BJ (cell line): ENCODE measurements around the gene FBXO11. TPM values are rescaled to one million over a fixed set of nuclear protein-coding genes. Genes with fewer than 3 reads are reported as not detected.
A peak's percentile ranks its signal among the peaks of the same experiment; 100 is the strongest.
"Not testable (repeated sequence)": the region's sequence is repeated elsewhere in the genome, so short reads cannot be mapped to it uniquely, and the experiment has no call there.

Source experiments
- CTCF ChIA-PET: fragments of 350-600 bp; formaldehyde crosslinking; extraction: SDS; loops from one replicate; lab custom pipeline; 2021; ENCODE audit warnings: antibody characterized with exemption, inconsistent platforms; lab: Yijun Ruan, JAX
- POLR2A ChIA-PET: fragments of 300-600 bp; sonication (Branson Sonifier 250); formaldehyde crosslinking; extraction: SDS; loops from one replicate; lab custom pipeline; 2021; ENCODE audit warnings: antibody characterized with exemption; lab: Charles Lee
- DNase-seq: peaks from one replicate; pipeline ENCODE4 v3.0.0-alpha.2; 2011; ENCODE audit warnings: low read depth
- H3K27me3 ChIP-seq: 2 replicates; pipeline ENCODE4 v1.6.0; 2011; ENCODE audit warnings: low read length; ENCODE audit not compliant: control insufficient read depth, insufficient read depth
- H3K36me3 ChIP-seq: 2 replicates; pipeline ENCODE4 v1.5.1; 2011; ENCODE audit warnings: low read length; ENCODE audit not compliant: control insufficient read depth, insufficient read depth
- H3K4me3 ChIP-seq: 2 replicates; pipeline ENCODE4 v1.5.1; 2011; ENCODE audit warnings: low read depth, mild to moderate bottlenecking, control low read depth, low read length
- polyA plus RNA-seq: library from polyadenylated mRNA; depleted of rRNA; stranded (reverse); fragments of >200 nt; gene quantifications from 2 replicates; pipeline ENCODE4 v1.2.3, GENCODE V29; 2011
- TF ChIP-seq, protein P1 (sequence below): IDR thresholded peaks from 2 replicates; pipeline ENCODE4 v1.5.1; 2011; ENCODE audit warnings: low read depth, mild to moderate bottlenecking, control low read depth, inconsistent platforms, low read length, moderate library complexity; ENCODE audit not compliant: insufficient read depth

Gene FBXO11
- polyA plus RNA-seq, 1 experiment, result 21.5 TPM

DNA sequence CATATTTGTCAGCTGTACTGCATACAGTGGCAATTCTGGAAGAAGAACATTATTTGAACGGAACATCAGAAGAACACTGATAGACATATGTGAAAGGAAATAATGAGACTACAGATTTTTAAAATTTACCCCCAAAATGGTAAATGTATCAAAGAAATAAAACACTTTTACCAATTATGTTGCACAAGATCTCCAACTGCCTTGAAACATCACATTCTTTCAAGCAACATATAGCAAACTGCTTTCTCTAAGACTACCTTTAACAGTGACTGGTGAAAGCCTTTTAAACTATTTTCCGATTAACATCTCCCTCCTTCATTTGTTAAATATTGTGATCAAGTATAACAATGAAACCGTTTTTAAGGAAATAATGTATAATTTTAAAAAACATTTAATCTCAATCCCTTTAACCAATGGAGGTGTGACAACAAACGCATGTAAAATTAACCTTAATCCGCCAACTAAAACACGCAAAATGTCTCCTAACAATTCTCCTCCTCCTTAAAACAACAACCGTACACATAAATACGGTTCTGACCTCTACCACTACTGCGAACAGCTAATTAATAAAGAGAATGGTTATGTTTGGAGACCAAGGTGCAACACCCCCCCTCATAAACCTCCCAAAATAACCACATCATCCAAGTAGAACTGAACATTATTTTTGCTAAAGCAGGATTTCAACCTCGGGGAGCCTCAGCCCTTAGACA is 2.4 kb downstream of the FBXO11 start:
- Histone ChIP-seq H3K4me3 (peak overlapping the region; percentile 95), H3K27me3 (no peaks in the 10 kb centered on the region), H3K36me3 (no peaks in the 10 kb centered on the region)
- POLR2A ChIA-PET, result interaction anchor here (0.6 kb wide), 1 partner anchor 17 kb away, joined by 3 read pairs; no protein-coding TSS in a partner anchor
- no peak for DNase-seq
- TF ChIP-seq, protein P1, sequence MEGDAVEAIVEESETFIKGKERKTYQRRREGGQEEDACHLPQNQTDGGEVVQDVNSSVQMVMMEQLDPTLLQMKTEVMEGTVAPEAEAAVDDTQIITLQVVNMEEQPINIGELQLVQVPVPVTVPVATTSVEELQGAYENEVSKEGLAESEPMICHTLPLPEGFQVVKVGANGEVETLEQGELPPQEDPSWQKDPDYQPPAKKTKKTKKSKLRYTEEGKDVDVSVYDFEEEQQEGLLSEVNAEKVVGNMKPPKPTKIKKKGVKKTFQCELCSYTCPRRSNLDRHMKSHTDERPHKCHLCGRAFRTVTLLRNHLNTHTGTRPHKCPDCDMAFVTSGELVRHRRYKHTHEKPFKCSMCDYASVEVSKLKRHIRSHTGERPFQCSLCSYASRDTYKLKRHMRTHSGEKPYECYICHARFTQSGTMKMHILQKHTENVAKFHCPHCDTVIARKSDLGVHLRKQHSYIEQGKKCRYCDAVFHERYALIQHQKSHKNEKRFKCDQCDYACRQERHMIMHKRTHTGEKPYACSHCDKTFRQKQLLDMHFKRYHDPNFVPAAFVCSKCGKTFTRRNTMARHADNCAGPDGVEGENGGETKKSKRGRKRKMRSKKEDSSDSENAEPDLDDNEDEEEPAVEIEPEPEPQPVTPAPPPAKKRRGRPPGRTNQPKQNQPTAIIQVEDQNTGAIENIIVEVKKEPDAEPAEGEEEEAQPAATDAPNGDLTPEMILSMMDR, result no peak
- CTCF ChIA-PET, result no interaction called here

DNA sequence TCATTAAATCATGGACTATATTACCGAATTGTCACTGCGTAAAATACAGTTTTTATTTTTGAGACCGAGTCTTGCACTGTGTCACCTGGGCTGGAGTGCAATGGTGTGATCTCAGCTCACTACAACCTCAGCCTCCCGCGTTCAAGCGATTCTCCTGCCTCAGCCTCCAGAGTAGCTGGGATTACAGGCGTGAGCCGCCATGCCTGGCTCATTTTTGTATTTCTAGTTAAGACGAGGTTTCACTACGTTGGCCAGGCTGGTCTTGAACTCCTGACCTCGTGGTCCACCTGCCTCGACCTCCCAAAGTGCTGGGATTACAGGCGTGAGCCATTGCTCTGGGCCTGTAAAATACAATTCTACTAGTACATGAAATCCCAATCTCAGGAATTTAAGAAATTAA is 4.4 kb downstream of the FBXO11 start:
- DNase-seq, H3K4me3 ChIP-seq, H3K36me3 ChIP-seq, POLR2A ChIA-PET, H3K27me3 ChIP-seq: not testable (repeated sequence)
- CTCF ChIA-PET, result interaction anchor here (0.7 kb wide), 2 partner anchors 63 to 72 kb away, joined by 3 to 4 read pairs; no protein-coding TSS in a partner anchor

DNA sequence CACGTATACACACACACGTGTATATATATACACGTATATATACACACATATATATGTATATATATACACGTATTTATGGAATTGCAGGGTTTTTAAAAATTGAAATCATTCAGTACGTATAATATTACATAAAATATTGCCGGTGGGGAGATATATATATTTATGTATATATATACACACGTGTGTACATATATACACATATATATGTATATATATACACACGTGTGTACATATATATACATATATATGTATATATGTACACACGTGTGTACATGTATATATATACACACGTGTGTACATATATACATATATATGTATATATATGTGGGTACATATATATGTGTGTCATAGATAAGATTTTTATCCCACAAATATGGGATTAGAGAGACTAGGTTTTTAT is 5.4 kb downstream of the FBXO11 start:
- Histone ChIP-seq H3K27me3 (no peaks in the 10 kb centered on the region), H3K4me3 (no peak overlapping the region), H3K36me3 (no peaks in the 10 kb centered on the region)
- ChIA-PET POLR2A (no interaction called here), CTCF (no interaction called here)
- no peak for DNase-seq
- TF ChIP-seq, protein P1, result no peak

DNA sequence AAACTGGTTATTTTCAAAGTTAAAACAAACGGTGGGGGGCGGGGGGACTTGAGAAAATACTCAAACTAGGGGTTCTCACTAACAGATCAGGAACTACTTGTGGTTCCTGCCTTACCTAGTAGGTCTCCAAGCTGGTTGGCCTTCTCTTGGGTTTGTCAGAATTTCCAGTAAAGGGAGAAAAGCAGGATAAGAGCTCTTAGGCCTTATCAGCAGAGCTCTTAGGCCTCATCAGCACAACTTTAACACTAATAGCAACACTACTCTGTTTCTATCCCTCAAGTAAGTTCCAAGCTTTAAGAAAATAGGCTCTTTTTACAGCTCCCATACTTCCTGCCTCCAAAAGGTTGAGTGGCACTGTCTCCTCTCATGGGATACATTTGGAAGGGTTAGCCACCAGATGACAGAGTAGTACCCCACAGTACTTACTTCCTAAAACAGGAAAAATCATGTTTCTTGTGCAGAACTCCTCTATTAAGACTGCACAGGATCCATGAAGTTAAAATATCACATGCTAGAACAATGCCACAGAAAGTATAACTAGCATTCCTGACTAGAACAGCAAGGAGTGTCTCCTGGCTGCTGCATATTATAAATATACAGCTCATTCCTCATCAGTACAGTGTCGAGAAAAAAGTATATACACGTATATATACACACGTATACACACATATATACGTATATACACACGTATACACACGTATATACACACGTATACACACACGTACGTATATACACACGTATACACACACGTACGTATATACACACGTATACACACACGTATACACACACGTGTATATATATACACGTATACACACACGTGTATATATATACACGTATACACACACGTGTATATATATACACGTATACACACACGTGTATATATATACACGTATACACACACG is 6.1 kb downstream of the FBXO11 start:
- DNase-seq, result no peak
- TF ChIP-seq, protein P1, result no peak
- ChIA-PET POLR2A (interaction anchor here (0.5 kb wide), 1 partner anchor 8 kb away, joined by 3 read pairs; no protein-coding TSS in a partner anchor), CTCF (interaction anchor here (0.6 to 0.9 kb wide), 4 partner anchors 17 to 459 kb away, joined by 3 read pairs; no protein-coding TSS in a partner anchor)
- no peaks in the 10 kb centered on the region for H3K27me3 ChIP-seq
- H3K36me3 ChIP-seq, result no peaks in the 10 kb centered on the region
- H3K4me3 ChIP-seq, result no peak overlapping the region

DNA sequence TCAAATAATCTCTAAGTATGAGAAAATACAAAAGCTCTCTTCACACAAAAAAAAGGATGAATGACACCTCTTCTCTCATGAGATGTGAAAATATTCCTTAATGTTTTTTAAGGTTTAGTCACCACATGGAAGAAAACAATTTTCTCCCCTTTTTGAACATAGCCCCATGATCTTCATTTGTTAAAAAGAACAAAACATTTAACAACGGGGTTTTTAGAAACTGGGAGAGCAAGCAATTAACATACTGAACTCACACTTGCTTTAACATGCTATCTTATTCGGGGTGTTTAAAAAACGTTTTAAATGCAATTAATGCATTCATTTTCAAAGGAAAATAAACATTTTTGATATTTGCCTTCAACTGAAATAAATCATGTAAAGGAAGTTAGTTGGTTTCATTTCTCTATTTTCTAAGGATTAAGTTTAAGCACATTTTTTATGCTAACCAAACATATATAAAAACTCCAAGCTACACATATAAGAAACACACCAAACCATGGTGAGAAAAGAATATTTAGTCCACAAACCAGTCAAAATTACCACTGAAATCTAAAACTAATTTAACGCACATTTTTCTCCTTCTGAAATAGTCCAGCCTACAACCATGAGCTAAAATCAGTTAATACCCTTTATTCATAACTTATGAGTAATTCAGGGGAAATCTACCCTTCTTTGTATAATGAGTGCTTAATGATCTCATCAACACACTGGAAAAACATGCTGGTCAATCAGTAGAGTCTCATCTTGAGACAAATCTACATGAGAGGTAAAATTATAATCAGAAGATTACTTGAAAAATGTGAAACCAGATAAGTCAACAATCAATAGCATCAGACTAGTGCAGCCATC is 8.2 kb downstream of the FBXO11 start:
- TF ChIP-seq, protein P1, result no peak
- Histone ChIP-seq H3K36me3 (no peaks in the 10 kb centered on the region), H3K27me3 (no peaks in the 10 kb centered on the region), H3K4me3 (no peak overlapping the region)
- POLR2A ChIA-PET, result no interaction called here
- no peak for DNase-seq
- CTCF ChIA-PET, result interaction anchor here (0.6 kb wide), 1 partner anchor 131 kb away, joined by 3 read pairs; no protein-coding TSS in a partner anchor

DNA sequence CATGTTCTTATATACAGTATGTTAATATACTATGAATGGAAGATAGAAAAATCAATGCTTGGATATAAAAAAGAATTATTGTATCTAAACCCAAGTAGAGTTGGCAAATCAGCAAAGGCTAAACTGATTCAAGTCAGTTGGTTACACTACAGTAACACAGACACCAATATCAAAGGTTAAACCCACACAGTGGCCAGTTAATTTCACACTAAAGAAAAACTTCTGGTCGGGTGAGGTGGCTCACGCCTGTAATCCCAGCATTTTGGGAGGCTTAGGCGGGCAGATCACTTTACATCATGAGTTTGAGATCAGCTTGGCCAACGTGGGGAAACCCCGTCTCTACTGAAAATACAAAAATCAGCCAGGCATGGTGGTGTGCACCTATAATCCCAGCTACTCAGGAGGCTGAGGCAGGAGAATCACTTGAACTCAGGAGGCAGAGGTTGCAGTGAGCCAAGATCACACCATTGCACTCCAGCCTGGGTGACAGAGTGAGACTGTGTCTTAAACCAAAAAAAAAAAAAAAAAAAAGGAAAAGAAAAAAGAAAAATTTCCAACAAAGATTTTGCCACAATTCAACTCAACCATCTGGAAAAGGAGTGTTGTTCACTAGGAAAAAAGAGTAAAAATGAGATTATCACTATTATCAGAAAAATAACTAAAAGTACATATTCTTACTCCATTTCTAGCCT is 9.0 kb downstream of the FBXO11 start:
- H3K36me3 ChIP-seq, DNase-seq, POLR2A ChIA-PET, H3K4me3 ChIP-seq, H3K27me3 ChIP-seq: not testable (repeated sequence)
- CTCF ChIA-PET, result interaction anchor here (0.6 kb wide), 1 partner anchor 39 kb away, joined by 3 read pairs; no protein-coding TSS in a partner anchor
